SHP77 treated with DMSO at 0.1 percent for 48 hours (cell line): Measurements from ENCODE around the gene TMEM163.
"Not testable (repeated sequence)": the region's sequence is repeated elsewhere in the genome, so short reads cannot be mapped to it uniquely, and the experiment has no call there.

Experiments
- DNase-seq: peaks from one replicate; lab custom pipeline; 2025; lab: John Stamatoyannopoulos, UW

Gene TMEM163

DNA sequence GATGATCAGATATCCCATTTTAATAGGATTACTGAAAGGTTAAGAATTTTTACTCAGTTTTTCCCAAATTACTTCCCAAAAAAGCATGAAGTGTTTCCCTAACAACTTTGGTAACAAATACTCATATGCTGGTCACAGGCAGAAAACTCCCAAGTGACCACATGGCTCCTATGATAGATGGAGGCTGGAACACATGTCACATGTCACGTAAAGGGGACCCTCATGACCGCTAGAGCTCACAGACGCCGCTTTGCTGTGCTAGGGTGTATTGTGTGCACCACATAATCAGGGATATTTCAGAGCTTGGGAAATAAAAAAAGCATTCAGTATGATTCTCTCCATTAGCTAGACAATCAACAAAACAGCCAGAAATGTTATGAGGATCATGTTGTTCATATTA lies 228.2 kb downstream of the TMEM163 start:
- no peak for DNase-seq

DNA sequence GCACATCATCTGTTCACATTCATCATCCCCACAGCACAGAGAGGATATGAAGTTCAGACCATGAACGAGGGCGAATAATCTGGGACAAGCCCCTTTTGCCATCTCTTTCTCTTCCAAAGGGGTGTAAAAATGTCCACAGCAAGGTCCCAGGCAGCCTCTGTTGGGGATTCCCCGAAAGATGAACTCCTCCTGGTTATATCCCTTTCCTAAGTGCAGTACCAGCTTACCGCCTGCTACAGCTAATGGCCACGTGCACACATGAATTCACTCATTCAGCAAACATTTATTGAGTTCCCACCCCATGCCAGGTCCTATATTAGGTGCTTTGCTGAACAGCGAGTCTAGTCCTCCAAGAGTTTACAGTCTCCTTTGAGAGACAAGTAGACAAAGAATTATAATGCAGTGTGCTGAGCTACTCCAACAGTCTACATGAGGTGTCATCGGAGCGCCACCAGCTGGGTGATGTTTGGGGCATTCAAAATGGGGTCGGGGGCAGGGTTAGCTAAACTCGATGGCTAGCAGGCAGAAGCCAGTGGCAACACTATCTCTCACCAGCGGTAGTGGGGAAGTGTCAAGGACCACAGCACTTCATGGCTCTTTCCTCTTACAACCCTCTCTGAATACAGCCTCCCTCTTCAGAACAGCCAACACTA lies 228.9 kb downstream of the TMEM163 start:
- no peak for DNase-seq

DNA sequence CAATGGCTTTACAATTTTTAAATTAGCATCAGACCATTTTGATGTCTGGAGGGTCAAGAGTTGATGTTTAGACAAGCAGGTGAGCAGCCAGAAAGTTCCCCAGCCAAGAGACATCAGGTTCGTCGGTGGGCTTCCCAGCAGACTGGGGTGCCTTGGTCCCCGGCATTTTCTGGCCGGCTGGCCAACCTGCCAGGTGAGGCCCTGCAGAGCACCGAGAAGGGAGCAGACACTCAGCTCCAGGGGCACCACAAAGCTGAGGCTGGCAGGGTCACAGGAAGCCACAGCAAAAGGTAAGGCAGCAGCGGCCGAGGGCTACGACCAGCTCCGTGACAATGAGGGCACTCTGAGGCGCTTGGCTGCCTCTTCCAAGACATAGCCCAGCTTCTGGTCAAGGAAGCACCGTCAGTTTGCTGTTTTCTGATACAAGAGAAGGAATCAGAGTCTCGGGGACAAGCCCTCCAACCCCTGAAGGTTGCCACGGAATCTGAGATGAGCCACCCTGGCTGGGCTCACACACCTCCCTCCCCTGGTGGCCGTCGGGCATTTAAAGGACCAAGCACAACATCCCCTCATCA lies 235.9 kb downstream of the TMEM163 start:
- DNase-seq: no peak

DNA sequence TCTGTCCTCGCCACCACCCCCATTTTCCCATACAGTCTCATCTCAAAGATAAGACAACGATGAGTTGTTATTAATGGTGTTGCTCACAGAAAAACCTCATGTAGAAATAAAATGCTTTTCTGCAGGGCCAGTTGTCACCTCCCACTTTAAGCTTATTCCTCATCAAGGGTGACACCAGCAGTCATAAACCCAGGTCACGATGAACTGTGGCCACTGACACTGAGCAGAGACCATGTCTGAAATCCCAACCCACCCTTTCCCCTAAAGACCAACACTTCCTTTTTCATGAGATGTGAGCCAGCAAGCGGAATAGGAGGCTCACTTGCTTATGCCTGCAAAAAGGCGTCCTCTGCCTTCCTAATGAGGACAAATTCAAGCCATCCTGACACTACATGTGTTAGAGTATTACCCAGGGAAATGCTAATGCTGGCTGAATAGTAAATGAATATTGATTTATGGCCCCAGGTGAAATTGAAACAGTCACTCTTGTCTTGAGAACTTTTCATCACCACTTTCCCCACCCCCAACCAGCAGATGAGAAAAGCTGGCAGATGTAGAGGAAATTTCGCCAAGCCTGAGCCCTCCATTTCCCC lies 236.6 kb downstream of the TMEM163 start:
- DNase-seq: no peak

DNA sequence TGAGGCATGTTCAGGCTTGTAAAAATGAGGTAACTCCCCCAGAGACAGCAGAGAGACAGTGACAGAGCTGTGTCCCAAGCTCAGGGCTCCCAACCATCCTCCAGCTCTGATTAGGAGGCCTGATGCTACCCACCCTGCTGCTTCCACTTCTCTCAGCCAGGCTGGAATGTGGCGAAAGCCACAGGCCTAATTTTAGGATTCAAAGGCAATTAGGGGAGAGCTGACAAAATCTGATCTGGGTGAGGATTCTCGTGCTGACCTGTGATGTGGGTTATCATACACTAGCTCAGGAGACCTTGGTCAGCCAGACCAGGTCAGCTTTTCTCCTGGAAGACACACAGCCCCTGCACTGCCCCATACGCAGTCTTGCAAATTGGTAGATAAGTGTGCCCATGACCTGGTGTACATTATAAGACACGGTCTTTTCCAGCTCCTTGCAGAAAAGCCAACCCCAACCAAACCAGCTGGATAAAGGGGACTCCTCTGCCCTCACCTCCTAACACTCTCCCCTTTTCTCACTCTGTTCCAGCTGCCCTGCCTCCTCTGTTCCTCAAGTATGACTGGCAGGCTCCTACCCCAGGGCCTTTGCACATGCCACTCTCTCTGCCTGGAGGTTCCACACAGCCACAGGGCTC lies 239.0 kb downstream of the TMEM163 start:
- no peak for DNase-seq

DNA sequence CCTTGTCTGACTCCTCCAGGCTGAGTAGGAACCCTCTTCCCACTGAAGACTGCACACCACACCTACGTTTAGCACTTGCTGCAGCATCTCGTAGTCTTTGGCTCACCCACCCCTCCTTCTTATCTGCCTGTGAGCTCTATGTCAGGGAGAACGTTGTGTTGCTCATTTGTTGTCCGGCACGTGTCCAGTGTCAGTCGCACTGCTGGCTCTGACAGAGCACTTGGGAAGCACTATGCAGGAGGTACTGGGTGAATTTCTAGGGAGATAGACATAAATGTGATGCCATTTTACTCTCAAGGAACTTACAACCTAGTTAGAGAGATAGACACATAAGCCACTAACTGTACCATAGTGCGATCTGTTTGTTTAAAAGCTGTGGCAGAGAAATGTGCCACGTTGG lies 241.8 kb downstream of the TMEM163 start:
- not testable (repeated sequence) for DNase-seq

DNA sequence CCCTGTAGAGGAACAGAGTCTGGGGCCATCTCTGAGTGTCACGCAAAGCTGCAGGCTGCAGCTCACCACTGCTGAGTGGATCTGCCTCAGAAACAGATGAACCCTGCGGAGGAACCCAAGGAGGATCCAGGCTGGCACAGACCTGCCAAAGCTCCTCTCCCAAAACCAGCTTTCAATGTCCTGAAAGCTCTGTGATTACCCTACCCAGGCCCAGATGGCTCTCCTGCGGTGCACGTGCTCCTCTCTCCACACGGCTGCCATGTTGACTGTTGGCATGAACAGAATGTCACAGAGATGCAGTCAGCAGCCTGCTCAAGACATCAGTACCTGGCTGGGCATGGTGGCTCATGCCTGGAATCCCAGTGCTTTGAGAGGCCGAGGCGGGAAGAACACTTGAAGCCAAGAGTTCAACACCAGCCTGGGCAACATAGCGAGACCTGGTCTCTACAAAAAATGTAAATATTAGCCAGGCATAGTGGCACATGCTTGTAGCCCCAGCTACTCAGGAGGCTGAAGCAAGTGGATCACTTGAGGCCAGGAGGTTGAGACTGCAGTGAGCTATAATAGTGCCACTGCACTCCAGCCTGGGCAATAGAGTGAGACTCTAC lies 248.1 kb downstream of the TMEM163 start:
- no peak for DNase-seq

DNA sequence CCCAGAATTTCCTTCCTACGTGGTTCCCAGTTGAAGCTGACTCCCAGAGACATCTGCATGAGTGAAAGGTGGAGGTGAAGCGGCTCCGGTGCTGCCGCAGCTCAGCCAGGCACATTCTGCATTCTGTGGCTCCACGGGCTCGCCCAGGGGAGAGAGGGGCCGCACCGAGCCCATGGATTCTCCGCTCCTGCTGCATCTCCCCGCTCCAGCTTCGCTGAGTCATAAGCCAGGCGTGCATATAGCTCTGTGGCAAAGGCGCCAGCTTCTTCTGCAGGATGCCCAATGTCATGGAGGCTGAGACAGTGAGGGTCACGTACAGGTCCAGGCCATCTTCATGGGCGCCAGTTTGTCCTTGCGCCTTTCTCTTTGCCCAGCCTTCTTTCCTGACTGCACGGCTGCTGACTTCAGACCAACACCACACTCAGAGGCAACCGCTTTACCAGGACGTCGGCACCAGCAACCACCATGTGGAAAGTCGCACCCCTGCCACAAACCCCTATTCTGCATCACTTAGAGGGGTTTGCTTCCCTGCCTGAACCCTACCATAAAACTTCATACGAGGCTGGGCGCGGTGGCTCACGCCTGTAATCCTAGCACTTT lies 249.2 kb downstream of the TMEM163 start:
- DNase-seq: no peak

DNA sequence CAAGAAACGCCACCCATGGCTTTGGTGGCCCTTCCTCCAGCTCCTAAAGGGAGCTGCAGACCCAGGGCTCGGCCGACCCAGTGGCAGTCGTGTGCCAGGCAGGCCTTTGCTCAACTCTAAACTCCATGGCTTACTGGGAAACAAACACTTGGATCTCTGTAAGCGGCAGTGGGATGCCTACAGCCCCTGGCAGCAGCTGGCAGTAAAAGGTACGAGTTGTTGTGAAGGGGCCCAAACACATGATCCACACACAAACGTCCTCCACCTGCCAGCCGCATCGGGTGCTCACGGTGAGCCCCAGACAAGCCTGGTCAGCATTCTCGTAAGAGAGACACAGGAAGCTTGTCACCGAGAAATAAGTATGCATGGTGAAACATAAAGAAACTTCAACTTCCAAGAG lies 250.0 kb downstream of the TMEM163 start:
- DNase-seq: no peak

DNA sequence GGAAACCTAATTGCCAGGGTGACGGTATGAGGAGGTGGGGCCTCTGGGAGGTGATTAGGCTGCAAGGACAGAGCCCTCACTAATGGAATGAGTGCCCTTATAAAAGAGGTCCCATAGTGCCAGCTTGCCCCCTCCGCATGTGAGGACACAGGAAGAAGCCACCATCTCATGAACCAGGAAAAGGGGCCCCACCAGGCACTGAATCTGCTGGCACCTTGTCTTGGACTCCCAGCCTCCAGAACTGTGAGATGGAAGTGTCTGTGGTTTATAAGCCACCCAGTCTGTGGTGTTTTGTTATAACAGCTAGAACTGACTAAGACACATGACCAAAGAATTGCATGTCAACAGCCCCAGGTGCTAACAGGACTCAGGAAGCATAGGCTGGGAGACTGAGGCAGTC lies 250.6 kb downstream of the TMEM163 start:
- no peak for DNase-seq

DNA sequence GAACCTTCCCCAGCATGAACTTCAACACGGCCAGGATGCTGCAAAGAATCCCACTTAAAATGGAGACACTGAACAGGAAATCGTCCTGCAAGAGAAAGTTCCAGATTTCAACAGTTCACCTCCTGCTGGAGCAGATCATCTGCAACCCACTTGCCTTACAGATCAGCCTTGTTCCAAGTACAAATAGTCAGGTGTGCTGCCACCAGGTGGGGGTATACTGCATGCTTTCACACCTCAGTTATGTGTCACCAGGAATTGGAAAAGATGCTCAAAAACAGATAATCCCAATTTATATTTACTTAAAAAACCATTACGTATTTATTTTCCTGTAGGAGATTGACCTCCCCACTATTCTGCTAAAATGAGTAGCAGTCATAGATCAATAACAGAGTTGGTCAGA lies 252.7 kb downstream of the TMEM163 start:
- DNase-seq: peak; percentile 8

DNA sequence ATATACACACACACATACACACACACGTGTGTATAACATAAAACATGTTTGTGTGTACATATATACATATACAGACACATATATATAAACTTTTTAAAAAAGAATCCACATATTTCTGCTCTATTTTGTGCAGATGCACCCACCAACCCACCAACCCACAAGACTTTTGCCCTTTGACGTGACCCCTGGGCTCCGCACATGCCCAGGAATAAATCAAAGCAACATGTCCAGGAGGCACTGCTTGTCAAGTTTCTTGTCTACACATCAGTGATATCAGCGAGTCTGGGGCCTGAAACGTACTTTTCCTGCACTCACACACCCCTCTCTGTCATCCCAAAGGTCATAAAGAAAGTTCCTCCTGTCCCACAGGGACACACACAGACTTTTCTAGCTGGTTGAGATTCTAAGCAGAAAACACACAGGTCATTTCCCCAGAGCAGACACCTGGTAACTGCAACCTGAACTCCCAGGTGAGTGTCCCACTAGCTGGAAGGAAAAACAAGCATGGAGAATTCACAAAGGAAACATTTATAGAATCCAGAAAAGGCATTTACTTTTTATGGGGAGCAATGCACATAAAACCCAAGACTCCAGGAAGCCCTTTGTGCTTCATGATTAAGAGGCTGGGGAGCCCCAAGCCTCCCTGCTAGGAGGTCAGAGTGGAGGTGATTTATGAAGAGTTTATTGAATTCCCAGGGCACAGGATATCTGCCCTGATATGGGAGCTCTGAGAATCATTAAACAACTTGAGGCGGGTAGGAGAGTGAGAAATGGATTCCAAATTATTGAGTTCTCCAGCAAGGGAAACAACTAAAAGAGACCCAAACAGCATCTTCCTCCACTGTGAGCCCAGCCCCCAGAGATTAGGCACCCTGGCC lies 253.3 kb downstream of the TMEM163 start:
- DNase-seq: no peak

DNA sequence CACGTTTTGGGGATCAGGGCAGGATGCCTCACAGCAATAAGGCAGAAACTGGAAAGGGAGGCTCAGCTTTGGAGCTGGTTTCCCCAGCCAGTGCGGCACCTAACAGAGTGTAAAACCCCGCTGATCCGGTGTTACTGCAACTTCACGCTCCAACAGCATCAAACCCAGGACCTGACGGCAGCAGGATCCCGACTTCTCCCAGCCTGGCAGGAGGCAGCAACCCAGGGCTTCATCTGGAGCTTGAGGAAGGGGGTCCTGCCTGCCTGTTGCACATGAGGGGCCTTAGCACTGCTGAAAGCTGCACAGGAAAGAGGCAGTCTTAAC lies 255.1 kb downstream of the TMEM163 start:
- no peak for DNase-seq

DNA sequence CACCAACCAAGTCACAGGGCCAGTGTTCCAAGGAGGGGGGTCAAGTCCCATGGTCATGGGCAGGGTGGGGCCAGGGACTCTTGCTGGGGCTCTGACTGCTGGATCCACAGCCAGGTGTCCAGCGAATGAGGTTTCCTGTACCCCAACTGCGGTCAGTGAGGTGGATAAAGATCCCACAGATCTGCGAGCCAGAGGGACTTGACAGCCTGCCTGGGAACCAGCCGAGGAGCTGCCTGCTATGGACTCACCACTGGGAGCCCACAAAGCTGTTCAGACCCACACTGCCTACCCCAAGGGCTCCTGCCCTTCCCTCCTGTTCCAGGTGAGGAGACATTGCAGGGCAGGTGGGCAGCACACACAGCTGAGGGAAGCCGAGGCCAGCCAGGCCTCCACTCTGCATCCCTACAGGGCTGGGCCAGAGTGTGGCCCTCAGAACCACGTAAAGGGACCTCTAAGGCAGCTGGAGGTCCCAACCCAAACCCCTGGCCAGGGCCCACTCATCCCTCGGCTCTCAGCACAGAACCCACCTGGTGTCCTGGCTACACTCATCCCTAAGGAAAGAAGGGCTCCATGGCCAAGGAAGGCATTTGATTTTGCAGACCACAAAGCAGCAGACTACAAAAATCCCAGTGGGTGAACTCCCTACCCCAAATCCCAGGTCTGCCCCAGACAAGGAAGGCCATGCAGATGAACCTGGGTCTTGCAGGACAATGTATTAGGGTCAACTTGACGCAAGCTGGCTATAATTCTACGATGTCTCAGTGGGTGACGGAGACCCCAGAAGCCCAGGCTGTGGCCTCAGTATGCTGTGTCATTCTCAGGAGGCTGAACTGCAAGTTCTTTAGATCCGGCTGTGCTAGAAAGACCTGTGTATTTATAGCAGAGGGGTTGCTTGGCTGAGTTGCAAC lies 255.8 kb downstream of the TMEM163 start:
- no peak for DNase-seq

DNA sequence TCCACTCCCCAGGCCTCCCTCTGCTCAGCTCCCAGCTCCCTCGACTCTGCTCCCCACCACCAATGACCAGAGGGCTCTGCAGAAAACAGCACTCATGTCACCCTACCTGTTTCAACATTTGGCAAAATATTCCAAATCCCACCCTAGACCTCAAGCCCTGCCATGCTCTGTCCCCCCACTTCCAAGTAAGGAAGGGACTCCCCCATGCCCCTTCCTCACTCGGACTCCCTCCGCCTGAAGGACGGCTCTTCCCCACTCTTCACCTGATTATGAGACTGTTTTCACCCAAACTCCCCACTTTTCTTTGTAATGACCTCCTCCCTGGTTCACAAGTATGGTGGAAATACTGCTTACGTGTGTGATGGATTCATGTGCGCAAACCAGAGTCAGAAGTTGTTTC lies 256.5 kb downstream of the TMEM163 start:
- DNase-seq: no peak

DNA sequence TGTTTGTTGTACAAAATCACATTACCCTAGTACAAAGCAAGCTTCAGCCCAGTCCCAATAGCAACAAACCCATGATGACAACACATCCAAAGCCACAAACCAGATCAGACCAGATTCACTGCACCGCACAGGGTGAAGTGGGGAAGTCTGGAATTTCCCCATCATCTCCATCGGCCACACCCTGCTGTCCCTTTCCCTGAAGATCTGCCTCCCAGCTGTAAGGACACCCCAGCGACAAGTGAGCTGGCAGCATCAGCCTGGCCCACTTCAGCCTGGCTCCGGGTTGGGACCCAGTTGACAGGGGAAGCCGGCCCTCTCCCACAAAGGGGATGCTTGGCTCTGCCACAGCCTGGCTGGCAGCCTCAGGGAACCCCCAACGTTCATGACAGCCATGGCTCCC lies 257.3 kb downstream of the TMEM163 start:
- no peak for DNase-seq

DNA sequence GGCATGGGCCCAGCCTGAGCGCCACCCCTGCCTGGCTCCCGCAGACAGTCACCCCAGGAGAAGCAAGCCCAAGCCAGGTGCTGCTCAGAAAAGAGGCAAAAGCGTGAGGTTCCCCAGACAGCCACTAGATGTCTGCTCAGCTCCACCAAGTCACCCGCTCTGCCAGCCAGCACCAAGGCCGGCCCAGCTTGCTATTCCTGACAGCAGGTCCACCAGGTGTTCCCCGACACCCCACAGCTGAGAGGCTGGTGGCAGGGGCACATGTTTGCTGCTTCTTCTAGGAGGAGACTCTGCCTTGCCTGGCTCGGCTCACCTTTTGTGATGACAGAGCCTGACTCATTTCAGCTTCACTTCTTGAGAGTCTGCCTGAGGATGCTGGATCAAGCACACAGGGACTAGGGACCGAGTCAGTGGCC lies 258.2 kb downstream of the TMEM163 start:
- peak; percentile 24 for DNase-seq

DNA sequence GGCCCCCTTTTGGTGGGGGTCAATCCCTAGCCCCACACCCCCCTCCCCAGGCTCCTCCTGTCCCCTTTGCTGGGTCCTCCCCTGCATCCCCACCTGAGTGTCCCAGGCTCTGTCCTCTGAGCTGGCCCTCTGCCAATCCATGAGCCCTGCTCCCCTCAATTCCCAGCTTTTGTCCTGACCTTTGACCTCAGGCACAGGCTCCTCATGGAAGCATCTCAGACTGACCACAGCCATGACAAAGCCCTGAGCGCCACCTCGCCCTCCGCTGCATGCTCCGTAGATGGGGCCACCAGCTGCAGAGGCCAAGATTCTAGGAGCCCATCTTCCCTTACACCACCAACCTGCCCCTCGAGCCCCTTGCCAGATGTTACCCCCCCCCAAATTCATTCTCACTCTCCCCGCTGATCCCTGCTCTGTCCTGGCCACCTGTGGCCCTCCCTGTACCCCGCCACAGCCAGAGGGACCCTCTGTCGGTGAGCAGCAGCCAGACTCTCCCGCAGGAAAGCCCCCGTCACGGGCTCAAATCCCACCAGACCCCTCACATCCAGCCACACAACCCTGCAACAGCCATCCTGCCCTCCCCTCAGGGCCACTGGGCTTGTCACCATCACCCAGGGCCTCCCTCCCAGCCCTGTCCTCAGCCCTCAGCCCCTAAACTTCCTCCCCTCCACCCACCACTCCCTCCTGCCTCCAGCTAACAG lies 258.9 kb downstream of the TMEM163 start:
- no peak for DNase-seq

DNA sequence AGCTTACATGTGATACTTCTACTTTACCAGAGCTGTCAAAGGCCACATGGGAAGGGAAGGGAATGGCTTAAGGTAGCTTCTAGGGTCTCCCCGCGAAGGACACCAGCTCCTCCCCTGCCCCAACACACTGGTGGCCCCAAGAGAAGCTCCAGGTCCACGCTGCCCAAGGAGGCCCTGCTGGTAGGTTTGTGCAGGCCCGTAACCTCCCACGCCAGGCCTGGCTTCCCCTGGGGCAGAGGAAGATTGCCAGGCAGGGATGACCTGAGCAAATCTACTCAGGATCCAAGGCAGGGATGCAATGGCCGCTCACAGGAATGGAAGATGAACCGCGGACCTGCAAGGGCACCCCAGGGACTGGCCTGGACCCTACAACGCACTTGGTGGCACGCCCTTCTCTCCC lies 259.9 kb downstream of the TMEM163 start:
- no peak for DNase-seq

DNA sequence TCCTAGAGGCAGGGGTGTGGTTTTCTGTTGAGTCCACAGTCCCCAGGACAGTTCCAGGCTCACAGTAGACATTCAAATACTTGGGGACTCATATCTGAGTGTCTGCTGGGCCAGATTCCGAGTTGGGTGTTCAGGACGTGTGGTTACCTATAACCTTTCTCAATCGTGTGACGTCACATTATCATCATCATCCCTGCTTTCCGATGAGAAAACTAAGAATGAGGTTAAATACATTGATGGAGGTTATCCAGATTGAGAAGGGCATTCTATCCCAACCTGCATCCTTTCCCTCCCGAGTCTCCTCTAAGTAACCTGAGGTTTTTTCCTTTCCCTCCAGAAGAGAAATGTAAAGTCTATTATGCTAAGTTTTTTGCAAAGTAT lies 260.3 kb downstream of the TMEM163 start:
- DNase-seq: no peak
